ENCODE results near the gene CD79A.

CD79A gene

DNA sequence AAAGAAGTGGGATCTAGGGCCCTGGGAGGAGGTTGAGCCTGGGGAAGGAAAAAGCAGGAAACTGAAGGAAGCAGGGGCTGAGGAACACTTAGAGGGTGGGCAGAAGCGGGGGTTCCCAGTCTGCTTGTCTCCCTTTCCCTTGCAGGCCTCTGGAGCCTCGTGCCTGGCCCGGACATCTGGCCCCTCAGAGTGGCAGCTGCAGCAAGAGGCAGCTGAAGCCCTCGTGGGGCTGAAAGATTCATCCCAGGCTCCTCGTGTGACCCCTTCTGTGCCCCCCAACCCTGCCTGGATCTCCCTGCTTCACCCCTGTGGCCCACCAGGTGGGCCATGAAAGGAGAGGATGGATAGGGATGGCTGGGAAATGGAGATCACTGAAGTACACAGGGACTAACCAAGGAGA lies 26.7 kb upstream of the CD79A start:
- Histone ChIP-seq H3K27ac (ENCODE audit: low read depth, low read length, severe bottlenecking) (no peak overlapping the region), H3K36me3 (ENCODE audit: control insufficient read depth, insufficient read depth, low read length) (no peaks in the 10 kb centered on the region), H3K9me3 (ENCODE audit: control insufficient read depth, low read length) (no peaks in the 10 kb centered on the region), H3K4me1 (ENCODE audit: control insufficient read depth, insufficient read depth, low read length, poor library complexity, severe bottlenecking) (no peaks in the 10 kb centered on the region), H3K4me3 (ENCODE audit: extremely low read depth, insufficient read depth, low read length, poor library complexity, severe bottlenecking) (no peak overlapping the region)
- WGBS, 2 experiments (ENCODE audit: insufficient coverage in 2 of 2) = 76 to 100% methylated on average over 1 to 4 of the region's 5 CpGs

DNA sequence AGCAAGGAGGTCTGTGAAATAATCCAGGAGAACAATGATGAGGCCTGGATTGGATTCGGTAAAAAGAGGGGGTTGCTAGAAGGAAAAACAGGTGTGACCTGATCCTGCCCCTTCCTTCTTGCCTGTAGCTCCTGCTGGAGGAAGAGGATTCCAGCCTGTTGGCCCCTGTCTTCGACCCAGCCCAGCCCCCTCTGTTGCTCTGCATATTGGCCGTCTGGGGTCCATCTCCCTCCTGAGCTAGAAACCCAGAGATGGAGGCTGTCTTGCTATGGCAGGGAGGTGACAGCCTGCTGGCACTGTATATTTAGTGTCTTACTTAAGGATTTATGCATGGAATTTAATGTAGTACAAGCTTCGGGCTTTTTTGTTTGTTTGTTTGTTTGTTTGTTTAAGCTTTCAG lies 25.6 kb upstream of the CD79A start:
- H3K4me1 ChIP-seq (ENCODE audit: control insufficient read depth, insufficient read depth, low read length, poor library complexity, severe bottlenecking) = no peaks in the 10 kb centered on the region
- no peak overlapping the region for H3K27ac ChIP-seq (ENCODE audit: low read depth, low read length, severe bottlenecking)
- H3K4me3 ChIP-seq (ENCODE audit: extremely low read depth, insufficient read depth, low read length, poor library complexity, severe bottlenecking) = no peak overlapping the region
- H3K9me3 ChIP-seq (ENCODE audit: control insufficient read depth, low read length) = no peaks in the 10 kb centered on the region
- no peaks in the 10 kb centered on the region for H3K36me3 ChIP-seq (ENCODE audit: control insufficient read depth, insufficient read depth, low read length)
- WGBS, 2 experiments (ENCODE audit: insufficient coverage in 2 of 2) = 36 to 55% methylated on average over 3 of the region's 4 CpGs

- H3K9me3 ChIP-seq (ENCODE audit: control insufficient read depth, low read length) = no peaks in the 10 kb centered on the region
- WGBS, 2 experiments (ENCODE audit: insufficient coverage in 2 of 2) = 67% methylated on average over 1 of the region's 2 CpGs; no CpG with 5 or more reads in 1 of the 2 experiments
- no peak overlapping the region for H3K4me3 ChIP-seq (ENCODE audit: extremely low read depth, insufficient read depth, low read length, poor library complexity, severe bottlenecking)
- H3K27ac ChIP-seq (ENCODE audit: low read depth, low read length, severe bottlenecking) = no peak overlapping the region
- no peaks in the 10 kb centered on the region for H3K4me1 ChIP-seq (ENCODE audit: control insufficient read depth, insufficient read depth, low read length, poor library complexity, severe bottlenecking)
- no peaks in the 10 kb centered on the region for H3K36me3 ChIP-seq (ENCODE audit: control insufficient read depth, insufficient read depth, low read length)
Measured at GRCh38 chr19:41853344-41853743, 23.7 kb upstream of the CD79A start.

- Histone ChIP-seq H3K4me3 (ENCODE audit: extremely low read depth, insufficient read depth, low read length, poor library complexity, severe bottlenecking) (no peak overlapping the region), H3K27ac (ENCODE audit: low read depth, low read length, severe bottlenecking) (no peak overlapping the region), H3K4me1 (ENCODE audit: control insufficient read depth, insufficient read depth, low read length, poor library complexity, severe bottlenecking) (no peaks in the 10 kb centered on the region), H3K36me3 (ENCODE audit: control insufficient read depth, insufficient read depth, low read length) (no peaks in the 10 kb centered on the region), H3K9me3 (ENCODE audit: control insufficient read depth, low read length) (no peaks in the 10 kb centered on the region)
- 33 to 61% methylated on average over 1 to 2 of the region's 2 CpGs for WGBS, 2 experiments (ENCODE audit: insufficient coverage in 2 of 2)
Measured at GRCh38 chr19:41853768-41854167, 23.3 kb upstream of the CD79A start.

DNA sequence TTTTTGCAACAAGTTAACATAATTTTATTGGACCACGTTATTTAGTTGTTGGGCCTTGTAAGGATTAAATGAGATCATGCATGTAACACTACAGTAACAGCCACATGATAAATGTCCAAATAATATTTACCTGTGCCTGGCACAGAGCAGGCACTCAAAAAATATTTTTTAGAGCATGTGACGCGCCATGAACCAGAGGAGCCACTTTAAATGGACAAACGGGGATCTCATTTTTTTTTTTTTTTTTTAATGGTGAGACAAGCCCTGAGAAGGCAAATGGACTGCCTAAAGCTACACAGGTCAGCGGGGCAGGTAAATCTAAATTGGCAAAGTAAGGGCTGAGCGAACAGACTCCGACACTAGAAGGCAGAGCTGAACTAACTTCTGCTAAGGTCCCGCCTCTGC lies 17.9 kb upstream of the CD79A start:
- no peak overlapping the region for H3K27ac ChIP-seq (ENCODE audit: low read depth, low read length, severe bottlenecking)
- H3K4me3 ChIP-seq (ENCODE audit: extremely low read depth, insufficient read depth, low read length, poor library complexity, severe bottlenecking) = peak overlapping the region; percentile 96

DNA sequence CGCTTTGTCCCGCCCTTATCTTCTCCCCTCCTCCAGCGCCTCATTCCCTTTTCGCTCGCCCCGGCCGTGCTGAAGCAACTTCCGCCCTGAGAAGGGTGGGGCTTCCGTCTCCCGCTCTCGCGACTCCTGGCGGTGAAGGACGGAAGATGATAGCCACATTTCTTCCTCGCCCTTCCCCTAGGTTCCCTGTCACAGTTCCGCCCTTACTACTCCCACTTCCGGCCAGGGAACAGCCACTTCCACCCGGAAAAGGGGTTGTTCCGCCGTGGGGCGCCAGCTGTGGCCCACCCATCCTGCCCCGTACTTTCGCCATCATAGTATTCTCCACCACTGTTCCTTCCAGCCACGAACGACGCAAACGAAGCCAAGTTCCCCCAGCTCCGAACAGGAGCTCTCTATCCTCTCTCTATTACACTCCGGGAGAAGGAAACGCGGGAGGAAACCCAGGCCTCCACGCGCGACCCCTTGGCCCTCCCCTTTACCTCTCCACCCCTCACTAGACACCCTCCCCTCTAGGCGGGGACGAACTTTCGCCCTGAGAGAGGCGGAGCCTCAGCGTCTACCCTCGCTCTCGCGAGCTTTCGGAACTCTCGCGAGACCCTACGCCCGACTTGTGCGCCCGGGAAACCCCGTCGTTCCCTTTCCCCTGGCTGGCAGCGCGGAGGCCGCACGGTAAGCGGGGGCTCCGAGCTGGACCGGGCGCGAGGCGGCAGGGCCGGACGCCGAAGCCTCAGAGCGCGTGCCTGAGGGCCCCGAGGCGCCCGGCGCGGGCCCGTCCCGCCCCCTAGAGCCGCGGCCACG lies 17.3 kb upstream of the CD79A start, which contains the start of gene RPS19:
TSS of gene RPS19 (plus strand) at position 638 of the 801 bp plus-strand sequence. CDS start 520 bp downstream, outside the sequence.
- Histone ChIP-seq H3K4me1 (ENCODE audit: control insufficient read depth, insufficient read depth, low read length, poor library complexity, severe bottlenecking) (peaks cover 35% of the 10 kb centered on the region), H3K27ac (ENCODE audit: low read depth, low read length, severe bottlenecking) (peak within 1 kb of the TSS; percentile 94), H3K4me3 (ENCODE audit: extremely low read depth, insufficient read depth, low read length, poor library complexity, severe bottlenecking) (peak within 1 kb of the TSS; percentile 96), H3K36me3 (ENCODE audit: control insufficient read depth, insufficient read depth, low read length) (peaks cover 42% of the 10 kb centered on the region), H3K9me3 (ENCODE audit: control insufficient read depth, low read length) (no peaks in the 10 kb centered on the region)
- 0% methylated on average over 42 to 62 of the region's 76 CpGs for WGBS, 2 experiments (ENCODE audit: insufficient coverage in 2 of 2)

More for the DNA sequence above, 17.9 kb upstream of the CD79A start:
- H3K9me3 ChIP-seq (ENCODE audit: control insufficient read depth, low read length) = no peaks in the 10 kb centered on the region
- WGBS, 2 experiments (ENCODE audit: insufficient coverage in 2 of 2) = 10 to 11% methylated on average over 6 to 7 of the region's 8 CpGs
- peaks cover 29% of the 10 kb centered on the region for H3K4me1 ChIP-seq (ENCODE audit: control insufficient read depth, insufficient read depth, low read length, poor library complexity, severe bottlenecking)
- peaks cover 36% of the 10 kb centered on the region for H3K36me3 ChIP-seq (ENCODE audit: control insufficient read depth, insufficient read depth, low read length)

- Histone ChIP-seq H3K27ac (ENCODE audit: low read depth, low read length, severe bottlenecking) (peak overlapping the region; percentile 94), H3K4me3 (ENCODE audit: extremely low read depth, insufficient read depth, low read length, poor library complexity, severe bottlenecking) (peak overlapping the region; percentile 96), H3K36me3 (ENCODE audit: control insufficient read depth, insufficient read depth, low read length) (peaks cover 50% of the 10 kb centered on the region), H3K9me3 (ENCODE audit: control insufficient read depth, low read length) (no peaks in the 10 kb centered on the region), H3K4me1 (ENCODE audit: control insufficient read depth, insufficient read depth, low read length, poor library complexity, severe bottlenecking) (peaks cover 41% of the 10 kb centered on the region)
- WGBS, 2 experiments (ENCODE audit: insufficient coverage in 2 of 2) = 1% methylated on average over 26 to 37 of the region's 45 CpGs
Measured at GRCh38 chr19:41860419-41861115, 16.5 kb upstream of the CD79A start.

- peak overlapping the region; percentile 94 for H3K27ac ChIP-seq (ENCODE audit: low read depth, low read length, severe bottlenecking)
- 52 to 61% methylated on average over 7 to 8 of the region's 9 CpGs for WGBS, 2 experiments (ENCODE audit: insufficient coverage in 2 of 2)
- peak overlapping the region; percentile 96 for H3K4me3 ChIP-seq (ENCODE audit: extremely low read depth, insufficient read depth, low read length, poor library complexity, severe bottlenecking)
- H3K36me3 ChIP-seq (ENCODE audit: control insufficient read depth, insufficient read depth, low read length) = peaks cover 55% of the 10 kb centered on the region
- peaks cover 41% of the 10 kb centered on the region for H3K4me1 ChIP-seq (ENCODE audit: control insufficient read depth, insufficient read depth, low read length, poor library complexity, severe bottlenecking)
- H3K9me3 ChIP-seq (ENCODE audit: control insufficient read depth, low read length) = no peaks in the 10 kb centered on the region
Measured at GRCh38 chr19:41861116-41861768, 15.8 kb upstream of the CD79A start.

GRCh38 chr19:41861846-41862245 lies 15.2 kb upstream of the CD79A start:
- Histone ChIP-seq H3K27ac (ENCODE audit: low read depth, low read length, severe bottlenecking) (no peak overlapping the region), H3K9me3 (ENCODE audit: control insufficient read depth, low read length) (no peaks in the 10 kb centered on the region), H3K4me3 (ENCODE audit: extremely low read depth, insufficient read depth, low read length, poor library complexity, severe bottlenecking) (peak overlapping the region; percentile 96), H3K4me1 (ENCODE audit: control insufficient read depth, insufficient read depth, low read length, poor library complexity, severe bottlenecking) (peaks cover 41% of the 10 kb centered on the region), H3K36me3 (ENCODE audit: control insufficient read depth, insufficient read depth, low read length) (peaks cover 60% of the 10 kb centered on the region)
- 96 to 97% methylated on average over 7 of the region's 9 CpGs for WGBS, 2 experiments (ENCODE audit: insufficient coverage in 2 of 2)

DNA sequence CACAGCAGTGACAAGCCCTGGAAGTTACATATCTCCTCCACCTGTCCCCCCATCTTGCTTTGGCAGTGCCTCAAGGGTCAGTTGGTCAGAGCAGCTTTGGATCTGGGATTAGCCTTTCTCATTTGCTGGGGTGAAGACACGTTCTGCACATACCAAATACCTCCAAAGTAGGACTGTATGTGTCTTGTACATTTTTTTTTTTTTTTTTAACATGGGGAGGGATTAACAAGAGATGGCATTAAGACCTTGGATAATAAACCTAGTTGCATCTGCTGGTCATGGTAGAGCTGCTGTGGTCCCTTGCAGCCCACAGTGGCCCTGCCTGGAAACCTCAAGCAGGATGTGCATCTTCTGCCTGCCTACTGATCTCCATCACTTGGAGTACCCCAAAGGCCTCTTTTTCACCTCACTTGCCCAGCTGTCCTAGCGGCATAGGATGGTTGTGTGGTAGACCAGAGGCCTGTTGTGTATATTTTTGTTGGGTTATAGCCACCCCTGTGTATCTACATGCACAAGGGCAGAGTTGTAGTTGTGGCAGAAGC lies 14.6 kb upstream of the CD79A start:
- no CpG with 5 or more reads among the region's 2 CpGs for WGBS, 2 experiments (ENCODE audit: insufficient coverage in 2 of 2)
- Histone ChIP-seq H3K4me3 (ENCODE audit: extremely low read depth, insufficient read depth, low read length, poor library complexity, severe bottlenecking) (peak overlapping the region; percentile 96), H3K9me3 (ENCODE audit: control insufficient read depth, low read length) (no peaks in the 10 kb centered on the region), H3K4me1 (ENCODE audit: control insufficient read depth, insufficient read depth, low read length, poor library complexity, severe bottlenecking) (peaks cover 41% of the 10 kb centered on the region), H3K36me3 (ENCODE audit: control insufficient read depth, insufficient read depth, low read length) (peaks cover 67% of the 10 kb centered on the region), H3K27ac (ENCODE audit: low read depth, low read length, severe bottlenecking) (no peak overlapping the region)
